ENCODE results near the gene CA12.

- no peak for TF ChIP-seq POLR2A (IDR thresholded peaks at IDR 0.05)
- no peak for TF ChIP-seq CTCF (IDR thresholded peaks at IDR 0.05)
- TF ChIP-seq EP300 (IDR thresholded peaks at IDR 0.05) = no peak
- TF ChIP-seq POLR2AphosphoS5 (IDR thresholded peaks at IDR 0.05) = no peak
These were observed 33.0 kb upstream of the CA12 start for GRCh38 chr15:63414474-63415120.
